ENCODE measurements around the gene CACNA1G.

CACNA1G gene

GRCh38 chr17:50568659-50569058 lies 8.1 kb downstream of the CACNA1G start:
- no peak for DNase-seq (ENCODE audit: low read depth in 2 of 2)

DNA sequence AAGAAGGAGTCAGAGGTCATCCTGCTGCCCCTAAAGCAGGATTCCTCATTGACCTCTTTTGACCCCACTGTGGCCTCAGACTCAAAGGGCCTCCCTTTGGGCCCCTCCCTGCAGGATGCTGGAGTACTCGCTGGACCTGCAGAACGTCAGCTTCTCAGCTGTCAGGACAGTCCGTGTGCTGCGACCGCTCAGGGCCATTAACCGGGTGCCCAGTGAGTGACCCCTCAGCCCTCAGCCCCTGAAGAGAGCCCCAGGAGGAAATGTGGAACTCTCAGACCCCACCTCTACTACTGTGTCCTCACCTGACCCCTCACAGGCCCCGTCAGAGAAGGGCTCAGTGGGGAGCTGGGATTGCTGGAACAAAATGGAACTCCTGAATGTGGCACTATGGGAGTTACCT lies 9.1 kb downstream of the CACNA1G start:
- DNase-seq (ENCODE audit: low read depth in 2 of 2), result no peak

DNA sequence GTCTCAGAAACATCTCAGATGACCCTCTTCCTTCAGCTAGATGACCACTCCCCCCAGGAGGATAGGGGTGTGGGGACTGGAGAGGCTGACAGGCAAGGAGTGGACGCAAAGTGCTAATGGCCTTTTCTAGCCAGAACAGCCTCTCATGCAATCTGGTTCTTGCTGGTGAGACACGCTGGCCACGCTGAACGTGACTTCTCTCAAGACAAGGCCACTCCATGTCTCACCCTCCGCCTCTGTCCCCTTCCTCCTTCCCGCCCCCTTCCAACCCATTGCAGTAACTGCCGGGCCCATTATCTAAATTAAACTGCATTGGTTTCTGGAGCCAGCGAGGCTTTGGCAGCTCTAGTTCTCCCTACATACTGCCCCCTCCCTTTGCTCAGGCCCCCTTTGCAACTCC lies 9.5 kb downstream of the CACNA1G start:
- no peak for DNase-seq (ENCODE audit: low read depth in 2 of 2)

DNA sequence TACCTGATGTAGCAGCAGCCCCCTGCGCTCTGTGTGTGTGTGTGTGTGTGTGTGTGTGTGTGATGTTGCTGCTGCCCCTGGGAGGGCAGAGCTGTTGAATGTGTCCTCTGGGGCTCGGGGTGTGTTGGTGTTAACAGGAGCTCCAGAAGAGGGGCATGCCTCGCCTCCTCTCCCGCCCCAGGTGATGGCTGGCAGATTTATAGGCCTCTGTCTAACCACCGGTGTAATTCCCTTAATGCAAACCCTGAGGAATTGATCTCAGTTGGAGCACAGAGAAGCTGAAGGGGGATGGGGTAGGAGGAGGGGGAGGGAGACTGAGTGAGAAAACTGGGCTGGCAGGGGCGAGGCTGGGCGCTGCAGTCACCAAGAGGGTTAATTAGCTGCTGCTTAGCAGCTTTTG lies 10.0 kb downstream of the CACNA1G start:
- no peak for DNase-seq (ENCODE audit: low read depth in 2 of 2)

DNA sequence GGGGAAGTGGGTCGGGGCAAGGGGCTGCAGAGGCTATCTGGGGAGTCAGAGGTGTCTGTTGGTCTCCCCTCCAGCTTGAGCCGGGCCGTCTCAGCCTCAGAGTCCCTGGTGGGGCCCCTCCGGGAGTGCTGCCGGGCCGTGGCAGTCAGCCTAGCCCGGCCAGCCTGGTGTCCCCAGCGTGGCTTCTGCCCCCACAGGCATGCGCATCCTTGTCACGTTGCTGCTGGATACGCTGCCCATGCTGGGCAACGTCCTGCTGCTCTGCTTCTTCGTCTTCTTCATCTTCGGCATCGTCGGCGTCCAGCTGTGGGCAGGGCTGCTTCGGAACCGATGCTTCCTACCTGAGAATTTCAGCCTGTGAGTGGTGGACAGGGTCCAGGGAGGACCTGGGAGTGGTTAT lies 11.2 kb downstream of the CACNA1G start:
- no peak for DNase-seq (ENCODE audit: low read depth in 2 of 2)

GRCh38 chr17:50572541-50572940 lies 12.0 kb downstream of the CACNA1G start:
- DNase-seq (ENCODE audit: low read depth in 2 of 2), result no peak

DNA sequence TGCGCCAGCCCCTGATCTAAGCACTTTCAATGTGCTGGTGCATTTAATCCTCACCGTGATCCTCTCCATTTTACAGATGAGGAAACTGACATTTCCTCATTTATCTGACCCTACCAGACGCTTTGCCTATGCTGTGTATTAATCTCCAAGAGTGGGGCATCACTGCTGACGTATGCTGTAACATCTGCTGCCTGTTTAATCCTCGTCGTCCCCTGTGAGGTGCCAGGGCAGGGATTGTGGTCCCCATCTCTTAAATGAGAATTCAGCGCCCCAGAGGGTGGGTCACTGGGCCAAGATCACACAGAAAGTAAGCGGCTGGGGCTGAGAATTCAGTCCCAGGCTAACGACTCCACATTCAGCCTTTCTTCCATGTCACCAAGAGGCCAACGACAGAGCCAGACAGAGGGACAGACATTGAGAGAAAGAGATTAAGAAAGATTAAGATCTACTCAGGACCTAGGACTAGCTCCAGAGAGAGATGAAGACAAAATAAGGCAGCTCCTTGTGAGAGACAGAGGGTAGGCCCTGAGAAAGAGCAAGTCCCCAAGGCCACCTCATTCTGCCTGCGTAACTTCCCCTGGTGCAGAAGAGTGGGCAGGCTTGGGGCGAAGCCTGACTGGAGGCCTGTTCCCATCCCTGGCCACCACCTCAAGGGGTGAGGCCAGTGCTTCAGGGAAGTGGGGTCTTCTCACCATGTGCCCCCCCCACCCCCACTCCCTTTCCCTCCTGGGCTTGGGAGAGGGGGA lies 13.5 kb downstream of the CACNA1G start:
- DNase-seq (ENCODE audit: low read depth in 2 of 2), result no peak

GRCh38 chr17:50575581-50576210 lies 15.2 kb downstream of the CACNA1G start:
- DNase-seq (ENCODE audit: low read depth in 2 of 2), result no peak

- DNase-seq (ENCODE audit: low read depth in 2 of 2), result no peak
Measured at GRCh38 chr17:50576864-50577263, 16.3 kb downstream of the CACNA1G start.

DNA sequence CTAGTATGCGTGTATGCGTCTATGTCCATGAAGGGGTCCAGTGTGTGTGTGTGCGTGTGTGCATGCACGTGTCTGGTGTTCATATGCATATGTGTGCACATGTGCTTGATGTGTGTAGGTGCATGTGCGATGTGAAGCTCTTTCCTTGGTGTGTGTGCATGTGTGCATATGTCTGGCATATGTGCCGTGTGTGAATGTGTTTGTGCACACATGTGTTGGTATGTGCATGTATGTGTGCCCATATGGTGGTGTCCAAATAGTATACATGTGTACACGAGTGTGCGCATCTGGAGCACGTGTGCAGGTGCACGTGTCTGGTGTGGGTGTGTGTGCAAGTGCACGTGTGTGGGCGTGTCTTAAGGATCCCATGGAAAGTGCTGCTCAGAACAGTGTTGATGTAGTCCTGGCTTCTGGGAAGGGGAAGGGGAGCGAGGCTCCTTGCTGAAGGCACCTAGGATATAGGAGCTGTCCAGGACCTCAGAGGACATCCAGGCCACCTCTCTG lies 17.0 kb downstream of the CACNA1G start:
- DNase-seq (ENCODE audit: low read depth in 2 of 2), result no peak

- no peak for DNase-seq (ENCODE audit: low read depth in 2 of 2)
Measured at GRCh38 chr17:50578173-50578572, 17.7 kb downstream of the CACNA1G start.

- no peak for DNase-seq (ENCODE audit: low read depth in 2 of 2)
Measured at GRCh38 chr17:50579399-50579798, 18.9 kb downstream of the CACNA1G start.

DNA sequence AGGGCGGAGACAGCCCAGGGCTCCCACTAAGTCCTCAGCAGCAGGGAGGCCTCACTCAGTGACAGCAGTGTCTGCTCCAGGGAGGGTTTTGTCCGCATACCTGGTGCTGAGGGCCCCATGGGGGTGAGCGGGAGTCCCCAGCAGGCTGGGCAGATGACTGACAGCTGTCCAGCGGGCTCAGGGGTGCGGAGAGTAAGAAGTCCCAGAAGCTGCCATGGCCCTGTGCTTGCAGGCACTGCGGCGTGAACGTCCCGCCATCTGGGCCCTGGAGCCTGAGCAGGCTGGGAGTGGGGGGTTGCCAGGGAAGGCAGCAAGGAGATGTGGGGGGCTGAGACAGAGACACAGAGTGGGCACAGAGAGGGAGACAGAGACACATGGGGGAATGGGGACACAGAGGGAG lies 20.1 kb downstream of the CACNA1G start:
- DNase-seq (ENCODE audit: low read depth in 2 of 2), result no peak

GRCh38 chr17:50581316-50581715 lies 20.8 kb downstream of the CACNA1G start:
- DNase-seq (ENCODE audit: low read depth in 2 of 2), result no peak

DNA sequence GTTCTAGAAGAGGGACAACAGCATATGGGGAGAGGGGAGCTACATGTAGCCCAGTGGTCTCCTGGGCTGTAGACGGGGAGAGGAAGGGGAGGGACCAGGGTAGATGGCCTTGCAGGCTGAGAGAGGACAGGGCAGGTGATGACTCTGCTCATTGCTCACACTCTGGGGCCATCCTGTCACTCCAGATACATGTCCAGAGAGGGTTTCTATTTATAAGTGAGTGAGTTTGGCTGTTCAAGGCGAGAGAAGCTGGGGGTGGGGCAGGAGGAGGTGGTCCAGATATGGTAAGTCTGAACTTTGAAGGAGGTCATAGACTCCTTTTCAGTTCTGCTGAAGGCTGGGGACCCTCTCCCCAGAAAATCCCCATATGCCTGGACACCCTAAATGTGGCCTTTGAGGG lies 22.2 kb downstream of the CACNA1G start:
- no peak for DNase-seq (ENCODE audit: low read depth in 2 of 2)

GRCh38 chr17:50583641-50584040 lies 23.1 kb downstream of the CACNA1G start:
- no peak for DNase-seq (ENCODE audit: low read depth in 2 of 2)

- no peak for DNase-seq (ENCODE audit: low read depth in 2 of 2)
Measured at GRCh38 chr17:50584116-50584515, 23.6 kb downstream of the CACNA1G start.

- no peak for DNase-seq (ENCODE audit: low read depth in 2 of 2)
Measured at GRCh38 chr17:50584749-50585148, 24.2 kb downstream of the CACNA1G start.

DNA sequence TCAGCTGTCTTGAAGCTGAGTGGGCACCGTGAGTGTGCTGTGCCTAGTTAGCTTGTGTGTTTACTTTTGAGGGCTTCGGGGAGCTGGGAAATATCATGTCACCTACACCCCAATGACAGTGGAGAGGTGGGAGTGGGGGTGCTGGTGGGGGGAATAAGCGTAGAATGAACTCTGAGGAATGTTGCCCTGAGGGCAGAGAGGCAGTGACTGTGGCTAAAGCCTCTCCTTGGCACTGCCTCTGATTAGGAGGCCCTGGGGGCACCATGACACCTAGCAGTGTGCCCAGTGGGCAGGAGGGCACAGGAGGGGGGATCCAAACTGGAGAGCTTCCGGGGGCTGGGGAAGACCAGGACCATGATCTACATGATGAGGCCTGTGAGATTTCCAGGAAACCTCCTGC lies 24.8 kb downstream of the CACNA1G start:
- no peak for DNase-seq (ENCODE audit: low read depth in 2 of 2)

DNA sequence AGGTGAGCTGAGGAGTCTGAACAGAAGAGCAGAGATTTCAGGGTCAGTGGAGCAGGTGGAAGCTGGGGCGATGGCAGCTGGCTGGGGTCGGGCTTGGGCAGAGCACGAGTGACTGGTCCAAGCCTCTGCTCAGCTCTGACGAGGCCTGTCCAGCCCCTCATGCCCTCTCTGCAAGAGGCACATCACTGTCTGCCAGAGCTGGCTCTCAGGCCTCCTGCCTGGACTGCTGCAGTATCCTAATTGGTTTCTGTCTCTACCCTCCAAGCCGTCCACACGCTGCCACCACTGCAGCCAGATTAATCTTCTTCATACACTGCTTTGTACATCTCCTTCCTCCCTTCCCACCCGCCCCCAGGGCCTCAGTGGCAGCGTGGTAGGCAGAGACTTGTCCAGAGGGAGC lies 25.4 kb downstream of the CACNA1G start:
- DNase-seq (ENCODE audit: low read depth in 2 of 2), result no peak

DNA sequence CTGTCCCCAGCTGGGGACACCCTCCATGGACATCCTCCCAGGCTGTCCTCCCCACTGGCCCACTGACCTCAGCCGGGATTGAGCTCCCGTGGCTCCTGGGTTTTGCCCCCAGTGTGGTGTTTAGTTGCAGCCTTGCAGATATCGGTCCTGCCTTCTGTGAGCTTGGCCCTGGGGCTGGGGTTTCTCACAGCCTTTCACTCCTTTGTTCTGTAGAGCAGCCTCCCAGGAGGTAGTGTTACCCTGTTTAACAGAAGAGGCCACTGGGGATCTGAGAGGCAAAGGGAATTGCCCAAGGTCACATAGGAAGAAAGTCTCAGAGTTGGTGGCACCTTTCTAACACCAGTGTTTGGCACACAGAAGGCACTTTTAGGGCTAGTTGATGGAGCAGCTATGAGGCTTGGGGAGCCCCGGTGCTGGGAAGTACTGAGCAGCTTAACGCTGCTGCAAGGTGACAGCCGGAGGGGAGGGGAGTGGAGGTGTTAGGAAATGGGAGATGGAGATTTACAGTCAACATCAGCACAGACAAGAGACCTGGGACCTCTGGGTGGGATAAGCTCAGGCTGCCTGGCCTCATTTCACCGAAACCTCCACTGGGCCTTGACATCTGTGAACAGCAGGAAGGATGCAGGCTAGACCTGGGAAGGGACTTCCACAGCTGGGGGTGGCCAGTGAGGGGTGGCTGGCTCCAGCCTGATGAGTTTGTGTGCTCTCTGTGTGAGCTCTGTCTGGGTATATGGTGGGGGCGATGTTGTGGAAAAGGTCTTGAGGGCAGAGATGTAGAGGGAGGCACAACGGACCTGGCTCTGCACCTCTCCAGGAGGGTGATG lies 26.1 kb downstream of the CACNA1G start:
- DNase-seq (ENCODE audit: low read depth in 2 of 2), result no peak

DNA sequence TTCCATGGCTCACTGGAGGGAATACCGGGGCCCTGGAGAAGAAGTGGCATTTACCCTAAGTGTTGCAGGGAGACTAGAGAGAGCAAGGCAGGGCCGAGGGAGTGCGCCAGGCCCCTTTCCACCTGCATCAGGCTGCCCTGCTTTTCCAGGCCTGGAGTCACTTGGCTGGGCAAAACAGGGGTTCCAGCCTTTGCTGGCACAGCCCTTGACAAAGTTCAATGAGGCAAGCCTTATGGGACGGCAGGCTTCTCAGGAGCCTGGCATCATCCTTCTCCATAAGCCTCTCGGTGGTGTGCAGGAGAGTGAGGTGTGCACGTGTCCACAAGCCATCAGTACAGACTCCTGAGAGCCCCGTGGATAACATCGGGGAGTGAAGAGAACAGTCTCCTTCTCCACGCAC lies 27.1 kb downstream of the CACNA1G start:
- no peak for DNase-seq (ENCODE audit: low read depth in 2 of 2)

All from stimulated activated CD8-positive, alpha-beta memory T cell treated with anti-CD3 and anti-CD28 coated beads, Interleukin-2, amount 100 ng/mL, for 48 hours (primary cell).